Upper lobe of left lung (tissue), 6 donors: ENCODE measurements around the gene CAB39L. TPM values are rescaled to one million over a fixed set of nuclear protein-coding genes. Genes with fewer than 3 reads are reported as not detected.

Source experiments
- ATAC-seq, 2 donors: fragments of 200-7000 bp; cut with Tn5 transposase; one replicate each; pipeline ENCODE4 v1.9.1; 2022; ENCODE audit warnings: mild to moderate bottlenecking in 2 of 2, moderate library complexity in 2 of 2; ENCODE audit not compliant: low FRiP score in 2 of 2
- DNase-seq, 2 donors: peaks; one replicate each; pipeline ENCODE4 v3.0.0-alpha.2; 2019 to 2020
- H3K27ac ChIP-seq, 4 donors: fragments of 200-600 bp; sonication (generic); one replicate each; pipeline ENCODE4 v1.5.1; 2016 to 2019
- H3K27me3 ChIP-seq, 4 donors: fragments of 200-600 bp; sonication (generic); one replicate each; pipeline ENCODE4 v1.5.1; 2017 to 2019
- H3K36me3 ChIP-seq, 4 donors: fragments of 200-600 bp; sonication (generic); one replicate each; pipeline ENCODE4 v1.5.1; 2016 to 2019
- H3K4me1 ChIP-seq, 4 donors: fragments of 200-600 bp; sonication (generic); one replicate each; pipeline ENCODE4 v1.5.1; 2018 to 2019
- H3K4me3 ChIP-seq, 4 donors: fragments of 200-600 bp; sonication (generic); one replicate each; pipeline ENCODE4 v1.5.1; 2017 to 2019; ENCODE audit warnings: mild to moderate bottlenecking in 2 of 4, moderate library complexity in 1 of 4
- H3K9me3 ChIP-seq, 4 donors: fragments of 200-600 bp; sonication (generic); one replicate each; pipeline ENCODE4 v1.5.1; 2018 to 2019
- CTCF ChIP-seq, 6 experiments: fragments of 450-650 bp in 4 of 6; fragments of 200-600 bp in 2 of 6; sonication (generic) in 2 of 6; IDR thresholded peaks; one replicate each; pipeline ENCODE4 v1.5.1; 2016 to 2019; ENCODE audit warnings: antibody characterized with exemption in 6 of 6
- EP300 ChIP-seq, 4 donors: sonication (generic); formaldehyde crosslinking; IDR thresholded peaks; one replicate each; pipeline ENCODE4 v1.5.1; 2017; ENCODE audit warnings: antibody characterized with exemption in 4 of 4, control low read depth in 2 of 4
- POLR2A ChIP-seq, 4 donors: fragments of 450-650 bp; IDR thresholded peaks; one replicate each; pipeline ENCODE4 v1.5.1; 2016 to 2017; ENCODE audit warnings: antibody characterized with exemption in 4 of 4, mild to moderate bottlenecking in 2 of 4
- POLR2AphosphoS5 ChIP-seq, 2 donors: sonication (generic); formaldehyde crosslinking; IDR thresholded peaks; one replicate each; pipeline ENCODE4 v1.5.1; 2017; ENCODE audit warnings: antibody characterized with exemption in 2 of 2
- WGBS, 2 donors: methylation state at CpG; one replicate each; pipeline ENCODE4 v1.1.5; 2017 to 2018; 5-methylcytosine and 5-hydroxymethylcytosine counted together
- total RNA-seq, 6 donors: library from RNA; depleted of rRNA in 4 of 6; stranded (reverse); fragments of >200 nt in 4 of 6; gene quantifications; one replicate each; pipeline versions ENCODE4 v1.1.0 to v1.2.1, GENCODE V29; 2016 to 2021
- donor health status: DM: no; HTN: no; CAD: no; lungs with moderate emphysema.
- donor health status: DM: no; HTN: yes; CAD: no; lungs with severe emphysema.

The CAB39L gene
- total RNA-seq, 6 donors from 2014 or later: 12.5 to 49.2 (median 19.5) TPM

GRCh38 chr13:49305792-49306425 is 138.0 kb downstream of the CAB39L start:
- Histone ChIP-seq H3K36me3 (peaks cover 0 to 5% (median 0%) of the 10 kb centered on the region in 4 donors), H3K4me1 (peaks cover 22 to 35% (median 27%) of the 10 kb centered on the region in 4 donors), H3K27ac (peak overlapping the region in 3 of 4 donors; percentile 27 to 58 (median 48)), H3K9me3 (no peaks in the 10 kb centered on the region), H3K4me3 (no peak overlapping the region), H3K27me3 (no peaks in the 10 kb centered on the region)
- ATAC-seq: no peak
- DNase-seq: no peak
- WGBS, 2 donors: 88 to 89% methylated on average over 12 to 15 of the region's 15 CpGs
- TF ChIP-seq CTCF (IDR thresholded peaks at IDR 0.05): no peak
- TF ChIP-seq POLR2AphosphoS5 (IDR thresholded peaks at IDR 0.05): no peak
- no peak for TF ChIP-seq POLR2A (IDR thresholded peaks at IDR 0.05)
- no peak for TF ChIP-seq EP300 (IDR thresholded peaks at IDR 0.05)

GRCh38 chr13:49304763-49305700 is 138.8 kb downstream of the CAB39L start:
- H3K36me3 ChIP-seq: peaks cover 0 to 2% (median 0%) of the 10 kb centered on the region in 4 donors
- no peak overlapping the region for H3K4me3 ChIP-seq
- no peaks in the 10 kb centered on the region for H3K27me3 ChIP-seq
- 80 to 90% methylated on average over 24 to 25 of the region's 25 CpGs for WGBS, 2 donors
- no peaks in the 10 kb centered on the region for H3K9me3 ChIP-seq
- no peak for DNase-seq
- peaks cover 22 to 35% (median 27%) of the 10 kb centered on the region in 4 donors for H3K4me1 ChIP-seq
- TF ChIP-seq POLR2AphosphoS5 (IDR thresholded peaks at IDR 0.05): no peak
- TF ChIP-seq POLR2A (IDR thresholded peaks at IDR 0.05): no peak
- TF ChIP-seq CTCF (IDR thresholded peaks at IDR 0.05): no peak
- no peak for TF ChIP-seq EP300 (IDR thresholded peaks at IDR 0.05)
- no peak for ATAC-seq
- peak overlapping the region in 3 of 4 donors; percentile 48 to 58 (median 57) for H3K27ac ChIP-seq

GRCh38 chr13:49304356-49304755 is 139.5 kb downstream of the CAB39L start:
- H3K27me3 ChIP-seq: no peaks in the 10 kb centered on the region
- peaks cover 20 to 35% (median 26%) of the 10 kb centered on the region in 4 donors for H3K4me1 ChIP-seq
- no peak for ATAC-seq
- H3K9me3 ChIP-seq: no peaks in the 10 kb centered on the region
- TF ChIP-seq POLR2A (IDR thresholded peaks at IDR 0.05) (no peak), CTCF (IDR thresholded peaks at IDR 0.05) (no peak)
- peak overlapping the region in 2 of 4 donors; percentile 21 to 57 for H3K27ac ChIP-seq
- WGBS, 2 donors: 92 to 97% methylated on average over 12 of the region's 12 CpGs
- no peak overlapping the region for H3K4me3 ChIP-seq
- DNase-seq: no peak
- H3K36me3 ChIP-seq: no peaks in the 10 kb centered on the region

- H3K9me3 ChIP-seq: no peaks in the 10 kb centered on the region
- 62 to 63% methylated on average over 11 of the region's 11 CpGs for WGBS, 2 donors
- TF ChIP-seq EP300 (IDR thresholded peaks at IDR 0.05) (no peak), POLR2AphosphoS5 (IDR thresholded peaks at IDR 0.05) (peak in 1 of 2 donors; percentile 35)
- no peak for ATAC-seq
- H3K4me3 ChIP-seq: no peak overlapping the region
- peak overlapping the region in 2 of 4 donors; percentile 21 to 57 for H3K27ac ChIP-seq
- H3K27me3 ChIP-seq: no peaks in the 10 kb centered on the region
- H3K36me3 ChIP-seq: no peaks in the 10 kb centered on the region
- DNase-seq: no peak
- H3K4me1 ChIP-seq: peaks cover 14 to 30% (median 20%) of the 10 kb centered on the region in 4 donors
These were observed 140.2 kb downstream of the CAB39L start for GRCh38 chr13:49303533-49304252.

- H3K36me3 ChIP-seq: no peaks in the 10 kb centered on the region
- no peak for TF ChIP-seq EP300 (IDR thresholded peaks at IDR 0.05)
- H3K4me1 ChIP-seq: peaks cover 7 to 24% (median 14%) of the 10 kb centered on the region in 4 donors
- peak in 1 of 2 donors; percentile 72 for DNase-seq
- H3K27me3 ChIP-seq: no peaks in the 10 kb centered on the region
- H3K4me3 ChIP-seq: no peak overlapping the region
- 80 to 89% methylated on average over 9 of the region's 9 CpGs for WGBS, 2 donors
- ATAC-seq: no peak
- no peak overlapping the region for H3K27ac ChIP-seq
- H3K9me3 ChIP-seq: no peaks in the 10 kb centered on the region
These were observed 141.0 kb downstream of the CAB39L start for GRCh38 chr13:49302817-49303216.
